SK-N-SH treated with all-trans-retinoic acid at 6 μM for 48 hours (cell line): Measurements from ENCODE around the gene CRYAB.

Experiments used
- ATAC-seq: fragments of 200-7000 bp; cut with Tn5 transposase; 3 replicates; pipeline ENCODE4 v1.9.1; 2020; ENCODE audit warnings: mild to moderate bottlenecking, moderate library complexity
- ARNTL ChIP-seq: fragments of 450-650 bp; formaldehyde crosslinking; IDR thresholded peaks from 2 replicates; pipeline ENCODE4 v1.5.0; 2020; ENCODE audit warnings: low read depth, mild to moderate bottlenecking, moderate library complexity, borderline replicate concordance
- BACH2 ChIP-seq: fragments of 250-450 bp; sonication (Bioruptor Pico); IDR thresholded peaks from 2 replicates; pipeline ENCODE4 v1.9.0; 2021; ENCODE audit warnings: mild to moderate bottlenecking, borderline replicate concordance
- CREB5 ChIP-seq: fragments of 250-450 bp; sonication (Bioruptor Pico); IDR thresholded peaks from 2 replicates; pipeline ENCODE4 v1.5.1; 2020; ENCODE audit warnings: low read depth, mild to moderate bottlenecking, moderate library complexity
- CSDC2 ChIP-seq: fragments of 250-450 bp; sonication (Bioruptor Pico); IDR thresholded peaks from 2 replicates; pipeline ENCODE4 v1.5.0; 2020; ENCODE audit warnings: mild to moderate bottlenecking, moderate library complexity
- ESRRG ChIP-seq: fragments of 250-450 bp; sonication (Bioruptor Pico); IDR thresholded peaks from 2 replicates; pipeline ENCODE4 v1.6.1; 2021; ENCODE audit warnings: mild to moderate bottlenecking
- ISL1 ChIP-seq: fragments of 250-450 bp; sonication (Bioruptor Pico); IDR thresholded peaks from 2 replicates; pipeline ENCODE4 v2.1.2; 2022; ENCODE audit warnings: mild to moderate bottlenecking, moderate library complexity
- OSR1 ChIP-seq: fragments of 250-450 bp; sonication (Bioruptor Pico); IDR thresholded peaks from 2 replicates; pipeline ENCODE4 v1.8.0; 2022; ENCODE audit warnings: moderate library complexity, mild to moderate bottlenecking, inconsistent platforms
- PPARA ChIP-seq: fragments of 250-450 bp; sonication (Bioruptor Pico); IDR thresholded peaks from 2 replicates; pipeline ENCODE4 v1.5.0; 2020; ENCODE audit warnings: mild to moderate bottlenecking, borderline replicate concordance
- RARB ChIP-seq: fragments of 250-450 bp; sonication (Bioruptor Pico); IDR thresholded peaks from 2 replicates; pipeline ENCODE4 v1.8.0; 2021; ENCODE audit warnings: mild to moderate bottlenecking, moderate library complexity
- TCF4 ChIP-seq: fragments of 250-450 bp; sonication (Bioruptor Pico); IDR thresholded peaks from 2 replicates; pipeline ENCODE4 v1.8.0; 2021; ENCODE audit warnings: mild to moderate bottlenecking, moderate library complexity, borderline replicate concordance
- TSHZ2 ChIP-seq: fragments of 250-450 bp; sonication (Bioruptor Pico); IDR thresholded peaks from 2 replicates; pipeline ENCODE4 v1.5.0; 2020; ENCODE audit warnings: mild to moderate bottlenecking, moderate library complexity
- ZC3H10 ChIP-seq: fragments of 250-450 bp; sonication (Bioruptor Pico); IDR thresholded peaks from 2 replicates; pipeline ENCODE4 v1.5.1; 2021; ENCODE audit warnings: mild to moderate bottlenecking, moderate library complexity
- ZFP3 ChIP-seq: fragments of 250-450 bp; sonication (Bioruptor Pico); IDR thresholded peaks from 2 replicates; pipeline ENCODE4 v1.5.0; 2020; ENCODE audit warnings: mild to moderate bottlenecking, moderate library complexity
- ZFP30 ChIP-seq: fragments of 450-650 bp; formaldehyde crosslinking; IDR thresholded peaks from 2 replicates; pipeline ENCODE4 v1.5.0; 2022; ENCODE audit warnings: mild to moderate bottlenecking, moderate library complexity
- ZNF565 ChIP-seq: fragments of 450-650 bp; formaldehyde crosslinking; conservative IDR thresholded peaks from 2 replicates; pipeline ENCODE4 v1.5.0; 2020; ENCODE audit warnings: low read depth, mild to moderate bottlenecking, moderate library complexity
- ZNF70 ChIP-seq: fragments of 450-650 bp; formaldehyde crosslinking; IDR thresholded peaks from 2 replicates; pipeline ENCODE4 v1.5.0; 2020; ENCODE audit warnings: mild to moderate bottlenecking, moderate library complexity
- ZNF8 ChIP-seq: fragments of 450-650 bp; formaldehyde crosslinking; IDR thresholded peaks from 2 replicates; pipeline ENCODE4 v1.5.0; 2020; ENCODE audit warnings: mild to moderate bottlenecking, moderate library complexity
- TF ChIP-seq, protein P1 (sequence below): fragments of 250-450 bp; sonication (Bioruptor Pico); IDR thresholded peaks from 2 replicates; pipeline ENCODE4 v1.8.0; 2020; ENCODE audit warnings: mild to moderate bottlenecking, moderate library complexity, borderline replicate concordance
- TF ChIP-seq, protein P2 (sequence below): fragments of 250-450 bp; sonication (Bioruptor Pico); IDR thresholded peaks from 2 replicates; pipeline ENCODE4 v1.5.1; 2021; ENCODE audit warnings: mild to moderate bottlenecking, moderate library complexity

CRYAB gene

DNA sequence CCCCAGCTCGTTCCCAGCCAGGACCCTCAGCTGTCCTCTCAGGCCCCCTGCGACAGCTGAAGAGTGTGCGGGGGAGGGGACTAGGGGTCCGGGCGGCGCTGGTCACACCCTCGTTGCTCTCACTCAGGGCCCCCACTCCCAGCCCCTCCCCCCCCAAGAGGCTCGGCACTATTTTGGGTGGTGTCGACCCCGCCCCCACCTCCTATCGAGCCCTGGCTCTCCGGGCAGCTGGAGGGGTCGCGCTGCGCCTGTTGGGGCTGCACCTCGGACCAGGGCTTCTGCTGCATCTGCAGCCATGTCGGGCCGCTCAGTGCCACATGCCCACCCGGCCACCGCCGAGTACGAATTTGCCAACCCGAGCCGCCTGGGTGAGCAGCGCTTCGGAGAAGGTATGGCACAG lies 965 bp upstream of the CRYAB start, which contains the start of gene HSPB2:
Gene HSPB2, plus strand, starts transcription at position 200 of the 400 bp plus-strand sequence. Its CDS starts 96 bp downstream, at position 296.
- ATAC-seq: no peak
- TF ChIP-seq ZFP3 (CRISPR knock-in tag): no peak
- TF ChIP-seq, protein P1, sequence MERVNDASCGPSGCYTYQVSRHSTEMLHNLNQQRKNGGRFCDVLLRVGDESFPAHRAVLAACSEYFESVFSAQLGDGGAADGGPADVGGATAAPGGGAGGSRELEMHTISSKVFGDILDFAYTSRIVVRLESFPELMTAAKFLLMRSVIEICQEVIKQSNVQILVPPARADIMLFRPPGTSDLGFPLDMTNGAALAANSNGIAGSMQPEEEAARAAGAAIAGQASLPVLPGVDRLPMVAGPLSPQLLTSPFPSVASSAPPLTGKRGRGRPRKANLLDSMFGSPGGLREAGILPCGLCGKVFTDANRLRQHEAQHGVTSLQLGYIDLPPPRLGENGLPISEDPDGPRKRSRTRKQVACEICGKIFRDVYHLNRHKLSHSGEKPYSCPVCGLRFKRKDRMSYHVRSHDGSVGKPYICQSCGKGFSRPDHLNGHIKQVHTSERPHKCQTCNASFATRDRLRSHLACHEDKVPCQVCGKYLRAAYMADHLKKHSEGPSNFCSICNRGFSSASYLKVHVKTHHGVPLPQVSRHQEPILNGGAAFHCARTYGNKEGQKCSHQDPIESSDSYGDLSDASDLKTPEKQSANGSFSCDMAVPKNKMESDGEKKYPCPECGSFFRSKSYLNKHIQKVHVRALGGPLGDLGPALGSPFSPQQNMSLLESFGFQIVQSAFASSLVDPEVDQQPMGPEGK (CRISPR knock-in tag): no peak

DNA sequence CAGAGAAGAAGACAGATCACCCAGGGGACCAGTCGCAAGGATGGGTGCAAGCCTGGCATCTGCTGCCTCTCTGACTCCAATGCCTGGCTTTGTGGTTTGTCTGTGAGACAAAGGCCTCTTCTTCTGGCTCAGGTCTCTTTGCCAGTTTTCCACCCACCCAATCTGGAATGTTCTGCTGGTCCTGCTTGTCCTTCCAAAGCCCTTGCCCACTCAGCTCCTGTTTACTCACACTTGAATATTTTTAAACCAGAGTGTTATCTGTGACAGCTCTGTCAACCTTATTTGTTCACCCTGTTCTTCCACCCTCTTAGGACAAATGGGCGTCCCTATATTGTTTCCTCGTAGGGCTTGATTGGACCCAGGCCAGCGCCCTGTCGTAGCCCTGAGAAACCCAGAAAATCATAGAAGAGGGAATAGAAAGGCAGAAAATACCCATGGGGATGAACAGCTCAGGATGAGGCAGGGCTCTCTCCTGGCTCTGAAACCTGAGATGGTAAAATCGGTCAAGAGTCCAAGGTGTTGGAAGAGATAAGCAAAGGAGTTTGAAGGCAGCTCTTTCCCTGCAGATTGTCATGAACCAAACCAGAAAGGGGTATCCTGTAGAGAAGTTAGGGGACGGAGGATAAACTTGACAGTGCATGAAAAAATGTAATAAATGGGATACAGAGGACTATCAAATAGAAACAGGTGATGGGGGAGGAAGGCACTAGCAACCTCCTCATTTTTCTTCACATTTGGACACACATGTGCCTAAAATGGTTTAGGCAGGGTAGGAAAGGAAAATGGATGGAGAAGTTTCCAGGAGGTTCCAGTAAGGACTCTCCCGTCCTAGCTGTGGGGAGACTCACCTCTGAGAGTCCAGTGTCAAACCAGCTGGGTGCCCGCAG lies 651 bp downstream of the CRYAB start:
- ATAC-seq: no peak
- no peak for TF ChIP-seq ZFP30 (CRISPR knock-in tag)
- TF ChIP-seq ISL1: no peak
- TF ChIP-seq ZNF8: no peak

DNA sequence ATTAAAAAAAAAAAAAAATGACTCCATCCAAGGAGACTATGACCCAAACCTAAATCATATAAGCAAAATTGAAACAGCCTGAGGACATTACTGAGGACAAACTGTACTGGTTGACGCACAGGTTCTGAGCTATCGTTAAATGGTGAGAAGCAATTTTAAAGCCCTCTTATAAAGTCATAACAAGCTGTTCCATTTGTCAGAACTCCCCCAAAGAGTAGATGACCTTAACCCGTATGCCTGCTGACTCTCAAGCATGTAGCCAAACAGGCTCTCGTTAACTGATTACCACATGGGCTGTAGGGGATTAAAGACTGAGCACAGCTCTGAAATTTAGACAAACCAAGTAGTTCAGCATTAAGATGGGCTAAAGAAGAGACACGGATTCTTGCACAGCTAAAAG lies 2.2 kb downstream of the CRYAB start:
- ATAC-seq: no peak
- no peak for TF ChIP-seq ZFP30 (CRISPR knock-in tag)
- no peak for TF ChIP-seq ZNF70 (CRISPR knock-in tag)
- no peak for TF ChIP-seq ZC3H10 (CRISPR knock-in tag)
- TF ChIP-seq, protein P1 (CRISPR knock-in tag): no peak
- TF ChIP-seq TSHZ2 (CRISPR knock-in tag): no peak
- TF ChIP-seq RARB (CRISPR knock-in tag): no peak
- no peak for TF ChIP-seq PPARA (CRISPR knock-in tag)
- TF ChIP-seq ARNTL: no peak

- no peak for ATAC-seq
- TF ChIP-seq, protein P2, sequence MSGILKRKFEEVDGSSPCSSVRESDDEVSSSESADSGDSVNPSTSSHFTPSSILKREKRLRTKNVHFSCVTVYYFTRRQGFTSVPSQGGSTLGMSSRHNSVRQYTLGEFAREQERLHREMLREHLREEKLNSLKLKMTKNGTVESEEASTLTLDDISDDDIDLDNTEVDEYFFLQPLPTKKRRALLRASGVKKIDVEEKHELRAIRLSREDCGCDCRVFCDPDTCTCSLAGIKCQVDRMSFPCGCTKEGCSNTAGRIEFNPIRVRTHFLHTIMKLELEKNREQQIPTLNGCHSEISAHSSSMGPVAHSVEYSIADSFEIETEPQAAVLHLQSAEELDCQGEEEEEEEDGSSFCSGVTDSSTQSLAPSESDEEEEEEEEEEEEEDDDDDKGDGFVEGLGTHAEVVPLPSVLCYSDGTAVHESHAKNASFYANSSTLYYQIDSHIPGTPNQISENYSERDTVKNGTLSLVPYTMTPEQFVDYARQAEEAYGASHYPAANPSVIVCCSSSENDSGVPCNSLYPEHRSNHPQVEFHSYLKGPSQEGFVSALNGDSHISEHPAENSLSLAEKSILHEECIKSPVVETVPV (CRISPR knock-in tag): no peak
- no peak for TF ChIP-seq ISL1
- no peak for TF ChIP-seq ARNTL
- TF ChIP-seq ZNF8: no peak
- TF ChIP-seq ZC3H10 (CRISPR knock-in tag): no peak
- no peak for TF ChIP-seq CSDC2 (CRISPR knock-in tag)
- no peak for TF ChIP-seq ESRRG
- no peak for TF ChIP-seq BACH2 (CRISPR knock-in tag)
- TF ChIP-seq ZFP3 (CRISPR knock-in tag): no peak
- TF ChIP-seq, protein P1 (CRISPR knock-in tag): no peak
- no peak for TF ChIP-seq ZNF565 (CRISPR knock-in tag)
- TF ChIP-seq RARB (CRISPR knock-in tag): no peak
- TF ChIP-seq TCF4 (CRISPR knock-in tag): no peak
- TF ChIP-seq OSR1 (CRISPR knock-in tag): no peak
- no peak for TF ChIP-seq ZFP30 (CRISPR knock-in tag)
- no peak for TF ChIP-seq CREB5 (CRISPR knock-in tag)
- TF ChIP-seq PPARA (CRISPR knock-in tag): no peak
Observed at GRCh38 chr11:111908639-111909305, 2.8 kb downstream of the CRYAB start.
